Neural cell (in vitro differentiated cells): ENCODE data around the gene ZNF253. TPM values are rescaled to one million over a fixed set of nuclear protein-coding genes. Genes with fewer than 3 reads are reported as not detected.

ENCODE experiments used
- H2AFZ ChIP-seq: fragments of 200-600, 300-800 bp; sonication (generic), shearing (Covaris generic); 2 replicates; pipeline ENCODE4 v1.6.0; 2014; ENCODE audit warnings: low read depth, mild to moderate bottlenecking, antibody characterized with exemption, low read length, moderate library complexity
- H3F3A ChIP-seq: fragments of 200-600 bp; shearing (Covaris generic); 2 replicates; pipeline ENCODE4 v1.6.1; 2016; ENCODE audit warnings: mild to moderate bottlenecking, moderate library complexity, mixed read lengths, antibody characterized with exemption, low read length; ENCODE audit not compliant: insufficient read depth, poor library complexity, severe bottlenecking
- H3K27ac ChIP-seq: fragments of 200-600, 300-800 bp; sonication (generic), shearing (Covaris generic); 2 replicates; pipeline ENCODE4 v1.5.1; 2014; ENCODE audit warnings: mild to moderate bottlenecking, low read length, moderate library complexity
- H3K27me3 ChIP-seq: fragments of 300-800, 200-600 bp; sonication (generic), shearing (Covaris generic); 2 replicates; pipeline ENCODE4 v1.6.0; 2014; ENCODE audit warnings: mild to moderate bottlenecking, low read depth, low read length, moderate library complexity; ENCODE audit not compliant: insufficient read depth
- H3K36me3 ChIP-seq: fragments of 300-800, 200-600 bp; sonication (generic), shearing (Covaris generic); 2 replicates; pipeline ENCODE4 v1.5.1; 2014; ENCODE audit warnings: mild to moderate bottlenecking, antibody characterized with exemption, low read length, moderate library complexity; ENCODE audit not compliant: insufficient read depth
- H3K4me2 ChIP-seq: fragments of 300-800, 200-600 bp; sonication (generic), shearing (Covaris generic); 2 replicates; pipeline ENCODE4 v1.6.0; 2014; ENCODE audit warnings: mild to moderate bottlenecking, low read length
- H3K4me3 ChIP-seq: fragments of 300-800, 200-600 bp; sonication (generic), shearing (Covaris generic); 2 replicates; pipeline ENCODE4 v1.5.1; 2014; ENCODE audit warnings: mild to moderate bottlenecking, low read length, moderate library complexity
- H3K79me2 ChIP-seq: fragments of 200-600 bp; shearing (Covaris generic); replicated peaks from 2 replicates; pipeline ENCODE4 v1.6.0; 2014; ENCODE audit warnings: mild to moderate bottlenecking, low read length, moderate library complexity; ENCODE audit not compliant: insufficient read depth
- H3K9ac ChIP-seq: fragments of 300-800, 200-600 bp; sonication (generic), shearing (Covaris generic); 2 replicates; pipeline ENCODE4 v1.6.1; 2016; ENCODE audit warnings: mild to moderate bottlenecking, low read length, mixed read lengths
- H3K9me2 ChIP-seq: fragments of 200-600 bp; shearing (Covaris generic); 2 replicates; pipeline ENCODE4 v1.6.1; 2016; ENCODE audit warnings: mild to moderate bottlenecking, low read length, mixed read lengths; ENCODE audit not compliant: insufficient read depth
- H3K9me3 ChIP-seq: fragments of 200-600, 300-800 bp; sonication (generic), shearing (Covaris generic); 2 replicates; pipeline ENCODE4 v1.6.1; 2016; ENCODE audit warnings: mild to moderate bottlenecking, mixed run types, low read length, moderate library complexity, mixed read lengths
- H4K20me1 ChIP-seq: fragments of 200-600 bp; shearing (Covaris generic); 2 replicates; pipeline ENCODE4 v1.6.1; 2016; ENCODE audit warnings: mild to moderate bottlenecking, mixed run types; ENCODE audit not compliant: insufficient read depth
- CTCF ChIP-seq: fragments of 450-650 bp; IDR thresholded peaks from 2 replicates; pipeline ENCODE4 v1.5.1; 2014; ENCODE audit warnings: antibody characterized with exemption, mild to moderate bottlenecking, moderate library complexity; ENCODE audit not compliant: poor library complexity, severe bottlenecking
- EP300 ChIP-seq: fragments of 450-650 bp; conservative IDR thresholded peaks from 2 replicates; pipeline ENCODE4 v1.6.1; 2014; ENCODE audit warnings: antibody characterized with exemption, mild to moderate bottlenecking, moderate library complexity; ENCODE audit not compliant: poor library complexity, severe bottlenecking
- EZH2 ChIP-seq: fragments of 200-600, 300-800 bp; shearing (Covaris generic), sonication (generic); IDR thresholded peaks from 2 replicates; pipeline ENCODE4 v1.6.1; 2014; ENCODE audit warnings: antibody characterized with exemption, low read length, borderline replicate concordance, mild to moderate bottlenecking; ENCODE audit not compliant: insufficient read depth, poor library complexity, severe bottlenecking
- MXI1 ChIP-seq: fragments of 450-650 bp; conservative IDR thresholded peaks from 2 replicates; pipeline ENCODE4 v1.6.1; 2014; ENCODE audit warnings: antibody characterized with exemption, mild to moderate bottlenecking; ENCODE audit not compliant: poor library complexity, severe bottlenecking
- POLR2AphosphoS5 ChIP-seq: IDR thresholded peaks from 2 replicates; pipeline ENCODE4 v1.6.1; 2012
- RAD21 ChIP-seq: fragments of 450-650 bp; conservative IDR thresholded peaks from 2 replicates; pipeline ENCODE4 v1.6.1; 2014; ENCODE audit warnings: antibody characterized with exemption, mild to moderate bottlenecking, moderate library complexity
- REST ChIP-seq: IDR thresholded peaks from 2 replicates; pipeline ENCODE4 v1.6.1; 2012; ENCODE audit warnings: borderline replicate concordance
- SMC3 ChIP-seq: fragments of 450-650 bp; conservative IDR thresholded peaks from 2 replicates; pipeline ENCODE4 v1.6.1; 2014; ENCODE audit warnings: antibody characterized with exemption, mild to moderate bottlenecking, moderate library complexity; ENCODE audit not compliant: poor library complexity
- TAF1 ChIP-seq: IDR thresholded peaks from 2 replicates; pipeline ENCODE4 v1.6.1; 2012; ENCODE audit warnings: low read depth
- polyA plus RNA-seq: library from polyadenylated mRNA; depleted of rRNA; stranded (reverse); fragments of >200 nt; gene quantifications from 2 replicates; pipeline ENCODE4 v1.2.3, GENCODE V29; 2014

The ZNF253 gene
- polyA plus RNA-seq, 1 donor from 2014 or later, result 25.9 TPM

GRCh38 chr19:19826875-19827274 lies 38.8 kb upstream of the ZNF253 start:
- Histone ChIP-seq H3K9me3 (no peaks in the 10 kb centered on the region), H3K9me2 (no peaks in the 10 kb centered on the region), H3F3A (peaks cover 5% of the 10 kb centered on the region), H3K4me2 (no peak overlapping the region), H3K27ac (no peak overlapping the region), H4K20me1 (no peaks in the 10 kb centered on the region), H3K27me3 (no peaks in the 10 kb centered on the region), H3K79me2 (no peaks in the 10 kb centered on the region), H3K9ac (no peak overlapping the region), H3K4me3 (no peak overlapping the region), H3K36me3 (no peaks in the 10 kb centered on the region), H2AFZ (no peak overlapping the region)
- TF ChIP-seq CTCF (no peak), MXI1 (no peak), POLR2AphosphoS5 (no peak), RAD21 (no peak), SMC3 (no peak), EP300 (no peak), REST (no peak), TAF1 (no peak), EZH2 (no peak)

- Histone ChIP-seq H3F3A (no peaks in the 10 kb centered on the region), H3K9me3 (no peaks in the 10 kb centered on the region), H3K27me3 (no peaks in the 10 kb centered on the region), H2AFZ (no peak overlapping the region), H3K36me3 (no peaks in the 10 kb centered on the region), H3K9me2 (no peaks in the 10 kb centered on the region), H3K4me3 (no peak overlapping the region), H3K79me2 (no peaks in the 10 kb centered on the region), H4K20me1 (no peaks in the 10 kb centered on the region), H3K27ac (no peak overlapping the region), H3K4me2 (no peak overlapping the region), H3K9ac (no peak overlapping the region)
- TF ChIP-seq MXI1 (no peak), CTCF (no peak), TAF1 (no peak), EP300 (no peak), SMC3 (no peak), REST (no peak), POLR2AphosphoS5 (no peak), EZH2 (no peak), RAD21 (no peak)
Measured at GRCh38 chr19:19835560-19836038, 30.1 kb upstream of the ZNF253 start.
